Right hindlimb (tissue), 1 donor: Measurements from ENCODE around the gene ADAMTS2.

ENCODE experiments used
- DNase-seq: peaks from one replicate; pipeline ENCODE4 v3.0.0-alpha.2; 2018

Gene ADAMTS2

GRCh38 chr5:179345433-179346321 lies at the start of gene ADAMTS2:
TSS of gene ADAMTS2 (minus strand) at chr5:179345461. CDS start at chr5:179345328, 133 bp downstream.
- peak; percentile 86 for DNase-seq

- no peak for DNase-seq
Observed at GRCh38 chr5:179393078-179393477, 47.8 kb upstream of the ADAMTS2 start.

GRCh38 chr5:179387151-179388110 lies 42.2 kb upstream of the ADAMTS2 start:
- no peak for DNase-seq

GRCh38 chr5:179385914-179386313 lies 40.7 kb upstream of the ADAMTS2 start:
- DNase-seq, result no peak

GRCh38 chr5:179382486-179382885 lies 37.2 kb upstream of the ADAMTS2 start:
- DNase-seq, result no peak

- no peak for DNase-seq
Observed at GRCh38 chr5:179381691-179382090, 36.4 kb upstream of the ADAMTS2 start.

- no peak for DNase-seq
Observed at GRCh38 chr5:179380211-179381035, 35.2 kb upstream of the ADAMTS2 start.

GRCh38 chr5:179379321-179379890 lies 34.1 kb upstream of the ADAMTS2 start:
- no peak for DNase-seq

GRCh38 chr5:179378441-179379271 lies 33.4 kb upstream of the ADAMTS2 start:
- no peak for DNase-seq

- no peak for DNase-seq
Observed at GRCh38 chr5:179378116-179378440, 32.8 kb upstream of the ADAMTS2 start.

- DNase-seq, result no peak
Observed at GRCh38 chr5:179377421-179378115, 32.3 kb upstream of the ADAMTS2 start.

GRCh38 chr5:179376701-179377420 lies 31.6 kb upstream of the ADAMTS2 start:
- DNase-seq, result no peak

GRCh38 chr5:179375831-179376365 lies 30.6 kb upstream of the ADAMTS2 start:
- DNase-seq, result no peak

GRCh38 chr5:179375236-179375685 lies 30.0 kb upstream of the ADAMTS2 start:
- DNase-seq, result no peak

- DNase-seq, result no peak
Observed at GRCh38 chr5:179374506-179375235, 29.4 kb upstream of the ADAMTS2 start.

- no peak for DNase-seq
Observed at GRCh38 chr5:179373961-179374505, 28.8 kb upstream of the ADAMTS2 start.

GRCh38 chr5:179373101-179373934 lies 28.1 kb upstream of the ADAMTS2 start:
- DNase-seq, result no peak
